A673 (cell line): Measurements from ENCODE around the gene ERN2. TPM values are rescaled to one million over a fixed set of nuclear protein-coding genes. Genes with fewer than 3 reads are reported as not detected.

Experiments
- BruUV-seq: library from RNA; stranded (reverse); fragments of 400-500 nt; replicated peaks from 2 replicates; lab custom pipeline; 2021; lab: Mats Ljungman, UMichigan
- CTCF ChIA-PET: fragments of 300-600 bp; sonication (Branson Sonifier 250); formaldehyde crosslinking; loops from one replicate; lab custom pipeline; 2022; ENCODE audit warnings: antibody characterized with exemption; lab: Charles Lee
- POLR2A ChIA-PET: fragments of 300-600 bp; sonication (Branson Sonifier 250); formaldehyde crosslinking; loops from one replicate; lab custom pipeline; 2022; ENCODE audit warnings: antibody characterized with exemption; ENCODE audit not compliant: low non-redundant PET; lab: Charles Lee
- DNase-seq: peaks from one replicate; pipeline ENCODE4 v3.0.0-alpha.2; 2015; ENCODE audit warnings: low spot score
- H3K27ac ChIP-seq: fragments of 200-600 bp; sonication (generic); 2 replicates; pipeline ENCODE4 v1.5.1; 2016; ENCODE audit warnings: mixed run types, low read depth, mild to moderate bottlenecking, mixed read lengths, antibody characterized with exemption, low read length; ENCODE audit not compliant: poor library complexity, severe bottlenecking
- H3K27me3 ChIP-seq: fragments of 200-600 bp; sonication (generic); replicated peaks from 2 replicates; pipeline ENCODE4 v1.6.1; 2017; ENCODE audit warnings: mixed run types, low read depth, mild to moderate bottlenecking, mixed read lengths, antibody characterized with exemption, low read length; ENCODE audit not compliant: insufficient read depth, poor library complexity
- H3K36me3 ChIP-seq: fragments of 200-600 bp; sonication (generic); 2 replicates; pipeline ENCODE4 v1.6.1; 2016; ENCODE audit warnings: mixed run types, mild to moderate bottlenecking, mixed read lengths, antibody characterized with exemption, low read length; ENCODE audit not compliant: insufficient read depth, poor library complexity, severe bottlenecking
- H3K4me1 ChIP-seq: fragments of 200-600 bp; sonication (generic); 2 replicates; pipeline ENCODE4 v1.6.1; 2017; ENCODE audit warnings: mixed run types, mild to moderate bottlenecking, mixed read lengths, antibody characterized with exemption, low read length; ENCODE audit not compliant: insufficient read depth, poor library complexity, severe bottlenecking
- H3K4me3 ChIP-seq: fragments of 200-600 bp; sonication (generic); 2 replicates; pipeline ENCODE4 v1.5.1; 2016; ENCODE audit warnings: low read depth, mixed run types, mild to moderate bottlenecking, mixed read lengths, low read length; ENCODE audit not compliant: poor library complexity, severe bottlenecking
- H3K9me3 ChIP-seq: fragments of 200-600 bp; sonication (generic); 2 replicates; pipeline ENCODE4 v1.6.1; 2016; ENCODE audit warnings: mixed run types, low read depth, mild to moderate bottlenecking, mixed read lengths, antibody characterized with exemption, low read length; ENCODE audit not compliant: poor library complexity, severe bottlenecking
- EZH2 ChIP-seq: fragments of 200-600 bp; sonication (generic); IDR thresholded peaks from 2 replicates; pipeline ENCODE4 v1.6.1; 2017; ENCODE audit warnings: borderline replicate concordance, low read depth, mild to moderate bottlenecking, mixed read lengths, antibody characterized with exemption, low read length; ENCODE audit not compliant: poor library complexity, severe bottlenecking
- intact Hi-C: fragments of 100-400 bp; cut with micrococcal nuclease; formaldehyde crosslinking; loops from one replicate; pipeline ENCODE4 v1.10.0; 2022; ENCODE audit not compliant: unreplicated experiment
- total RNA-seq: library from RNA; stranded (reverse); gene quantifications from 2 replicates; pipeline ENCODE4 v1.2.3, GENCODE V29; 2021
- TF ChIP-seq, protein P1 (sequence below): fragments of 300-800, 200-600 bp; sonication (generic); conservative IDR thresholded peaks from 2 replicates; pipeline ENCODE4 v1.5.1; 2017; ENCODE audit warnings: low read depth, mild to moderate bottlenecking, antibody characterized with exemption, low read length, moderate library complexity, mixed read lengths

The ERN2 gene
- total RNA-seq, 1 experiment from 2014 or later: not detected

GRCh38 chr16:23689442-23690187 is 23.4 kb downstream of the ERN2 start:
- no peak for DNase-seq
- Histone ChIP-seq H3K9me3 (no peaks in the 10 kb centered on the region), H3K4me1 (no peaks in the 10 kb centered on the region), H3K36me3 (peaks cover 78% of the 10 kb centered on the region), H3K4me3 (no peak overlapping the region), H3K27ac (no peak overlapping the region), H3K27me3 (no peaks in the 10 kb centered on the region)
- intact Hi-C loops: loop anchor here (10.0 kb wide), 1 partner anchor 65 kb away; the partner anchor contains the start of gene CHP2
- TF ChIP-seq, protein P1, sequence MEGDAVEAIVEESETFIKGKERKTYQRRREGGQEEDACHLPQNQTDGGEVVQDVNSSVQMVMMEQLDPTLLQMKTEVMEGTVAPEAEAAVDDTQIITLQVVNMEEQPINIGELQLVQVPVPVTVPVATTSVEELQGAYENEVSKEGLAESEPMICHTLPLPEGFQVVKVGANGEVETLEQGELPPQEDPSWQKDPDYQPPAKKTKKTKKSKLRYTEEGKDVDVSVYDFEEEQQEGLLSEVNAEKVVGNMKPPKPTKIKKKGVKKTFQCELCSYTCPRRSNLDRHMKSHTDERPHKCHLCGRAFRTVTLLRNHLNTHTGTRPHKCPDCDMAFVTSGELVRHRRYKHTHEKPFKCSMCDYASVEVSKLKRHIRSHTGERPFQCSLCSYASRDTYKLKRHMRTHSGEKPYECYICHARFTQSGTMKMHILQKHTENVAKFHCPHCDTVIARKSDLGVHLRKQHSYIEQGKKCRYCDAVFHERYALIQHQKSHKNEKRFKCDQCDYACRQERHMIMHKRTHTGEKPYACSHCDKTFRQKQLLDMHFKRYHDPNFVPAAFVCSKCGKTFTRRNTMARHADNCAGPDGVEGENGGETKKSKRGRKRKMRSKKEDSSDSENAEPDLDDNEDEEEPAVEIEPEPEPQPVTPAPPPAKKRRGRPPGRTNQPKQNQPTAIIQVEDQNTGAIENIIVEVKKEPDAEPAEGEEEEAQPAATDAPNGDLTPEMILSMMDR: no peak
- TF ChIP-seq EZH2: no peak
- CTCF ChIA-PET: no interaction called here
- POLR2A ChIA-PET: interaction anchor here (1.5 kb wide), 1 partner anchor 11 kb away, joined by 6 read pairs; the partner anchor contains the start of gene PLK1
- BruUV-seq: TSS peak; percentile 60

DNA sequence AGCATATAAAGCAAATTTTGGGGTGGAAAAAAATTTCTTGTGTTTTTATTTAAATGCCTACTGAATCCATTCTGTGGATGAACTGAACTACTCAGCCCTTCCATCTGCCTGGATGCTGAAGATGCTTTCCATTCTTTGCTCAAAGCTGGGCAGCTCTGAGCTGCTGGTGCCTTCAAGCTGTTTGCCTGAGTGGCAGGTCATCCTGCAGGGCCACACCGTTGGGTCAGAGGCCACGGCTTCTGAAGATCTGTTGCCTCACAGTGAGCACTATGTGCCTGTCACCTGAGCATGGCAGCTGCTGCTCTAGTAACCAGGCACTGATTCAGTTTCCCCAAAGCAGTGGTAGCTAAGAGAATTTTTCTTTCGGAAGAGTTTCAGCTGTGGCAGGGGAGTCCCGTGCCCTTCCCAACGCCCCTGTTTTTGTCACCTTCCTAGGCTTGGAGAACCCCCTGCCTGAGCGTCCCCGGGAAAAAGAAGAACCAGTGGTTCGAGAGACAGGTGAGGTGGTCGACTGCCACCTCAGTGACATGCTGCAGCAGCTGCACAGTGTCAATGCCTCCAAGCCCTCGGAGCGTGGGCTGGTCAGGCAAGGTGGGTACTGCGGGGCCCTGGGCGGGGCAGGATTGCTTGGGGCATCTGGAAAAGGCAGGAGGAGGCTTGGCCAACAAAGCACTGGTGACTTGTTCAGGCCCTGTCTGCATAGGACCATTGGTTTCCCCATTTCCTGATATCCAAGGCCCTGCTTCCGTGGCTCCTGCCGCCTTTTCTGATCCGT is 25.8 kb downstream of the ERN2 start:
- intact Hi-C loops: no loop called here
- Histone ChIP-seq H3K27ac (no peak overlapping the region), H3K4me3 (no peak overlapping the region), H3K27me3 (no peaks in the 10 kb centered on the region), H3K36me3 (peaks cover 100% of the 10 kb centered on the region), H3K9me3 (no peaks in the 10 kb centered on the region), H3K4me1 (peaks cover 6% of the 10 kb centered on the region)
- no peak for TF ChIP-seq EZH2
- TF ChIP-seq, protein P1: no peak
- no TSS peak for BruUV-seq
- POLR2A ChIA-PET: no interaction called here
- CTCF ChIA-PET: no interaction called here
- no peak for DNase-seq

DNA sequence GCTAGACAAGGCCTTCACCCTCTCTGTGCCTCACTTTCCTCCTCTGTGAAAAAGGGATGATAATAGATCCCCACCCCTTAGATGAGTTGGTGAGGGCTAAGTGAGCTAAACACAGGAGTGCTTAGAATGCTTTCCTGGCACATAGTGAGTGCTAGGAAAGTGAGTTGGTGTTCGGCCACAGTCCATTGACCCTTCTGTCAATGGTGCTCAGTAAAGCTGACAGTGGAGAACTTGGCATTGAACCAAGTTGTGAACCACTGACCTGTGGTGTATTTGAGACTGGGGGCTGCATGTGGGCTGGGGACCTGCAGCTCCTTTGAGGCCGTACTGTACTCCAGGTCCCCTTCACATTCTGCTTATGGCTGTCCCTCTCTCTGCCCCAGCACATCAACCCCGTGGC is 29.5 kb downstream of the ERN2 start:
- intact Hi-C loops: no loop called here
- Histone ChIP-seq H3K4me1 (peaks cover 23% of the 10 kb centered on the region), H3K36me3 (peaks cover 86% of the 10 kb centered on the region), H3K9me3 (no peaks in the 10 kb centered on the region), H3K4me3 (no peak overlapping the region), H3K27me3 (no peaks in the 10 kb centered on the region), H3K27ac (no peak overlapping the region)
- TF ChIP-seq, protein P1: no peak
- TF ChIP-seq EZH2: no peak
- no peak for DNase-seq
- ChIA-PET POLR2A (no interaction called here), CTCF (no interaction called here)
- BruUV-seq: no TSS peak
